Caco-2 (cell line): Measurements from ENCODE around the gene YWHAQ. TPM values are rescaled to one million over a fixed set of nuclear protein-coding genes. Genes with fewer than 3 reads are reported as not detected.
"Not testable (repeated sequence)": the region's sequence is repeated elsewhere in the genome, so short reads cannot be mapped to it uniquely, and the experiment has no call there.

Experiments used
- BruUV-seq: library from RNA; stranded (reverse); fragments of 400-500 nt; replicated peaks from 2 replicates; lab custom pipeline; 2021; lab: Mats Ljungman, UMichigan
- CTCF ChIA-PET: fragments of 300-600 bp; sonication (Branson Sonifier 250); formaldehyde crosslinking; loops from one replicate; lab custom pipeline; 2022; ENCODE audit warnings: antibody characterized with exemption; lab: Charles Lee
- POLR2A ChIA-PET: fragments of 300-600 bp; sonication (Branson Sonifier 250); formaldehyde crosslinking; loops from one replicate; lab custom pipeline; 2022; ENCODE audit warnings: antibody characterized with exemption; lab: Charles Lee
- DNase-seq, 2 experiments: peaks; one replicate each; pipeline versions ENCODE4 v3.0.0 to v3.0.0-alpha.2; 2020 to 2022
- H3K27me3 ChIP-seq: replicated peaks from 2 replicates; pipeline ENCODE4 v1.6.0; 2011; ENCODE audit warnings: low read length; ENCODE audit not compliant: control insufficient read depth, insufficient read depth
- H3K36me3 ChIP-seq: 2 replicates; pipeline ENCODE4 v1.5.1; 2011; ENCODE audit warnings: low read length; ENCODE audit not compliant: control insufficient read depth, insufficient read depth
- H3K4me1 ChIP-seq: fragments of 250-450 bp; sonication (Bioruptor Pico); 2 replicates; pipeline ENCODE4 v1.5.1; 2020; ENCODE audit warnings: mild to moderate bottlenecking
- H3K4me3 ChIP-seq: 2 replicates; pipeline ENCODE4 v1.5.1; 2011; ENCODE audit warnings: low read depth, mild to moderate bottlenecking, control low read depth, low read length
- H3K9me3 ChIP-seq: fragments of 250-450 bp; sonication (Bioruptor Pico); 2 replicates; pipeline ENCODE4 v1.5.1; 2020; ENCODE audit warnings: mild to moderate bottlenecking, moderate library complexity
- H3K27ac Mint-ChIP-seq: one replicate; pipeline ENCODE4 v1.8.0; 2022; ENCODE audit warnings: mixed read lengths; ENCODE audit not compliant: unreplicated experiment
- H3K27me3 Mint-ChIP-seq: one replicate; pipeline ENCODE4 v1.8.0; 2022; ENCODE audit warnings: mixed read lengths; ENCODE audit not compliant: insufficient read depth, unreplicated experiment
- H3K36me3 Mint-ChIP-seq: one replicate; pipeline ENCODE4 v1.8.0; 2022; ENCODE audit warnings: mild to moderate bottlenecking, mixed read lengths; ENCODE audit not compliant: insufficient read depth, unreplicated experiment
- H3K4me1 Mint-ChIP-seq: one replicate; pipeline ENCODE4 v1.8.0; 2022; ENCODE audit warnings: low read depth, mixed read lengths; ENCODE audit not compliant: unreplicated experiment
- H3K4me3 Mint-ChIP-seq: one replicate; pipeline ENCODE4 v1.8.0; 2022; ENCODE audit warnings: mild to moderate bottlenecking, moderate library complexity, mixed read lengths; ENCODE audit not compliant: unreplicated experiment
- H3K9me3 Mint-ChIP-seq: one replicate; pipeline ENCODE4 v1.8.0; 2022; ENCODE audit warnings: mixed read lengths; ENCODE audit not compliant: unreplicated experiment
- intact Hi-C: fragments of 100-400 bp; cut with micrococcal nuclease; formaldehyde crosslinking; loops from one replicate; pipeline ENCODE4 v1.10.0; 2022; ENCODE audit not compliant: unreplicated experiment
- total RNA-seq: library from RNA; stranded (reverse); gene quantifications from 2 replicates; pipeline ENCODE4 v1.2.3, GENCODE V29; 2022
- TF ChIP-seq, protein P1 (sequence below), 2 experiments: fragments of 200-600 bp in 1 of 2; IDR thresholded peaks; 1 replicate in 1 of 2; 2 replicates in 1 of 2; pipeline versions ENCODE4 v1.5.1 to v1.8.0; 2011 to 2022; ENCODE audit warnings: antibody characterized with exemption in 1 of 2, control low read depth in 1 of 2, inconsistent platforms in 1 of 2, low read depth in 1 of 2, low read length in 1 of 2, mild to moderate bottlenecking in 1 of 2, moderate library complexity in 1 of 2; ENCODE audit not compliant: insufficient read depth in 1 of 2, severe bottlenecking in 1 of 2, unreplicated experiment in 1 of 2

The YWHAQ gene
- total RNA-seq, 1 experiment from 2014 or later, result 344 TPM

- Mint-ChIP-seq H3K4me1 (peaks cover 40% of the 10 kb centered on the region), H3K4me3 (peak overlapping the region; percentile 93), H3K27ac (peak overlapping the region; percentile 92), H3K27me3 (no peaks in the 10 kb centered on the region), H3K9me3 (no peaks in the 10 kb centered on the region), H3K36me3 (peaks cover 67% of the 10 kb centered on the region)
- TF ChIP-seq, protein P1, sequence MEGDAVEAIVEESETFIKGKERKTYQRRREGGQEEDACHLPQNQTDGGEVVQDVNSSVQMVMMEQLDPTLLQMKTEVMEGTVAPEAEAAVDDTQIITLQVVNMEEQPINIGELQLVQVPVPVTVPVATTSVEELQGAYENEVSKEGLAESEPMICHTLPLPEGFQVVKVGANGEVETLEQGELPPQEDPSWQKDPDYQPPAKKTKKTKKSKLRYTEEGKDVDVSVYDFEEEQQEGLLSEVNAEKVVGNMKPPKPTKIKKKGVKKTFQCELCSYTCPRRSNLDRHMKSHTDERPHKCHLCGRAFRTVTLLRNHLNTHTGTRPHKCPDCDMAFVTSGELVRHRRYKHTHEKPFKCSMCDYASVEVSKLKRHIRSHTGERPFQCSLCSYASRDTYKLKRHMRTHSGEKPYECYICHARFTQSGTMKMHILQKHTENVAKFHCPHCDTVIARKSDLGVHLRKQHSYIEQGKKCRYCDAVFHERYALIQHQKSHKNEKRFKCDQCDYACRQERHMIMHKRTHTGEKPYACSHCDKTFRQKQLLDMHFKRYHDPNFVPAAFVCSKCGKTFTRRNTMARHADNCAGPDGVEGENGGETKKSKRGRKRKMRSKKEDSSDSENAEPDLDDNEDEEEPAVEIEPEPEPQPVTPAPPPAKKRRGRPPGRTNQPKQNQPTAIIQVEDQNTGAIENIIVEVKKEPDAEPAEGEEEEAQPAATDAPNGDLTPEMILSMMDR (IDR thresholded peaks at IDR 0.05; ENCODE audit: insufficient read depth in 1 of 2, low read depth in 1 of 2, low read length in 1 of 2, severe bottlenecking in 1 of 2, unreplicated experiment in 1 of 2), result no peak
- intact Hi-C loops, result loop anchor here (2.0 to 5.0 kb wide), 4 partner anchors 67 to 493 kb away; partner anchors contain the start of genes ADAM17, KLF11 and RRM2
- Histone ChIP-seq H3K9me3 (no peaks in the 10 kb centered on the region), H3K27me3 (no peaks in the 10 kb centered on the region), H3K4me1 (peaks cover 25% of the 10 kb centered on the region), H3K36me3 (peaks cover 5% of the 10 kb centered on the region; the same call in 1 of the 2 replicates), H3K4me3 (peak overlapping the region; percentile 89)
- TSS peak; percentile 26 for BruUV-seq
- no peak for DNase-seq
- POLR2A ChIA-PET, result interaction anchor here (0.6 to 1.8 kb wide), 15 partner anchors 10 to 563 kb away, joined by 3 to 52 read pairs (median 5); partner anchors contain the start of genes ADAM17 and TAF1B
- CTCF ChIA-PET, result interaction anchor here (0.6 to 1.5 kb wide), 3 partner anchors 73 to 184 kb away, joined by 3 to 8 read pairs (median 3); partner anchors contain the start of gene ADAM17
These were observed 1.3 kb downstream of the YWHAQ start for GRCh38 chr2:9629222-9630116.

DNA sequence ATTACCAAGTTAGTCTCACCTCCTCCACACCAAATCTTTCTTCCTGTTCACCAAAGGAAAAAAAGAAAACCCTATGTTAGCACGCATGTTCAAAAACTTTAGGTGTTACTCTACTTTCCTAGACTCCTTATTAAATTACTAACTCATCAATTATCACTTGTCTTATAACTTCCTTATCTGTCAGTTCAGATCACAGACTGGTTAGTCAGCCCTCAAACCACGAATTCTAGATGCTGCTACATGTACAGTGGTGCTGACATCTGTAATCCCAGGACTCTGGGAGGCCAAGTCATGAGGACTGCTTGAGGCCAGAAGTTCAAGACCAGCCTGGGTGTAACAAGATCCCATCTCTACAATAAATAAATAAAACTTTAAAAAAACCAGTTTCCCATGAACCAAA, 3.5 kb downstream of the YWHAQ start:
- Histone ChIP-seq H3K36me3 (peaks cover 5% of the 10 kb centered on the region; the same call in 1 of the 2 replicates), H3K27me3 (no peaks in the 10 kb centered on the region), H3K4me3 (no peak overlapping the region), H3K9me3 (no peaks in the 10 kb centered on the region), H3K4me1 (peaks cover 19% of the 10 kb centered on the region)
- no peaks in the 10 kb centered on the region for H3K9me3 Mint-ChIP-seq
- TF ChIP-seq, protein P1 (IDR thresholded peaks at IDR 0.05; ENCODE audit: insufficient read depth in 1 of 2, low read depth in 1 of 2, low read length in 1 of 2, severe bottlenecking in 1 of 2, unreplicated experiment in 1 of 2), result no peak
- H3K27ac Mint-ChIP-seq, result peak overlapping the region; percentile 16
- POLR2A ChIA-PET, result no interaction called here
- no peaks in the 10 kb centered on the region for H3K27me3 Mint-ChIP-seq
- peaks cover 27% of the 10 kb centered on the region for H3K4me1 Mint-ChIP-seq
- peaks cover 89% of the 10 kb centered on the region for H3K36me3 Mint-ChIP-seq
- no TSS peak for BruUV-seq
- DNase-seq, result no peak
- CTCF ChIA-PET, result no interaction called here
- peak overlapping the region; percentile 93 for H3K4me3 Mint-ChIP-seq
- intact Hi-C loops, result no loop called here

- Mint-ChIP-seq H3K9me3 (no peaks in the 10 kb centered on the region), H3K4me1 (peaks cover 34% of the 10 kb centered on the region), H3K36me3 (peaks cover 84% of the 10 kb centered on the region), H3K4me3 (no peak overlapping the region), H3K27me3 (no peaks in the 10 kb centered on the region), H3K27ac (no peak overlapping the region)
- BruUV-seq, result no TSS peak
- Histone ChIP-seq H3K36me3 (peaks cover 3% of the 10 kb centered on the region; the same call in 1 of the 2 replicates), H3K4me1 (peaks cover 15% of the 10 kb centered on the region), H3K9me3 (no peaks in the 10 kb centered on the region), H3K4me3 (no peak overlapping the region), H3K27me3 (no peaks in the 10 kb centered on the region)
- intact Hi-C loops, result no loop called here
- CTCF ChIA-PET, result interaction anchor here (0.9 kb wide), 1 partner anchor 67 kb away, joined by 3 read pairs; the partner anchor contains the start of gene ADAM17
- TF ChIP-seq, protein P1 (IDR thresholded peaks at IDR 0.05; ENCODE audit: insufficient read depth in 1 of 2, low read depth in 1 of 2, low read length in 1 of 2, severe bottlenecking in 1 of 2, unreplicated experiment in 1 of 2), result no peak
- POLR2A ChIA-PET, result no interaction called here
- DNase-seq, result no peak
These were observed 7.6 kb downstream of the YWHAQ start for GRCh38 chr2:9623151-9623550.

DNA sequence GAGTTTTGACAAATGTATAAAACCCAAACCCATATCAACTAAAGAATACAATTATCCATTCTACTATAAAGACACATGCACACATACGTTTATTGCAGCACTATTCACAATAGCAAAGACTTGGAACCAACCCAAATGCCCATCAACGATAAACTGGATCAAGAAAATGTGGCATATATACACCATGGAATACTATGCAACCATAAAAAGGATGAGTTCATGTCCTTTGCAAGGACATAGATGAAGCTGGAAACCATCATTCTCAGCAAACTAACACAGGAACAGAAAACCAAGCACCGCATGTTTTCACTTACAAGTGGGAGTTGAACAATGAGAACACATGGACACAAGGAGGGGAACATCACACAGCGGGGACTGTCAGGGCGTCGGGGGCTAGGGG, 9.1 kb downstream of the YWHAQ start:
- peaks cover 84% of the 10 kb centered on the region for H3K36me3 Mint-ChIP-seq
- H3K27me3 Mint-ChIP-seq, H3K27ac Mint-ChIP-seq, H3K4me3 ChIP-seq, DNase-seq, BruUV-seq, H3K9me3 ChIP-seq, H3K27me3 ChIP-seq, POLR2A ChIA-PET, H3K36me3 ChIP-seq, CTCF ChIA-PET, H3K9me3 Mint-ChIP-seq, intact Hi-C loops, H3K4me3 Mint-ChIP-seq: not testable (repeated sequence)
- H3K4me1 ChIP-seq, result peaks cover 11% of the 10 kb centered on the region
- peaks cover 22% of the 10 kb centered on the region for H3K4me1 Mint-ChIP-seq
